Activated CD4-positive, alpha-beta T cell treated with anti-CD3 and anti-CD28 coated beads, Interleukin-2, amount 10 ng/mL, durations not matched to agents 24 days and 14 days (primary cell): ENCODE data around the gene TSHZ2. TPM values are rescaled to one million over a fixed set of nuclear protein-coding genes. Genes with fewer than 3 reads are reported as not detected.

Source experiments
- DNase-seq: peaks from one replicate; pipeline ENCODE4 v3.0.0; 2022
- H3K27ac Mint-ChIP-seq: one replicate; pipeline ENCODE4 v1.8.0; 2022; ENCODE audit warnings: mild to moderate bottlenecking, mixed read lengths
- H3K27me3 Mint-ChIP-seq: one replicate; pipeline ENCODE4 v1.8.0; 2022; ENCODE audit warnings: mixed read lengths
- H3K36me3 Mint-ChIP-seq: one replicate; pipeline ENCODE4 v1.8.0; 2022; ENCODE audit warnings: low read depth, mild to moderate bottlenecking, mixed read lengths
- H3K4me1 Mint-ChIP-seq: one replicate; pipeline ENCODE4 v1.8.0; 2021; ENCODE audit warnings: mixed read lengths
- H3K4me3 Mint-ChIP-seq: one replicate; pipeline ENCODE4 v1.8.0; 2022; ENCODE audit warnings: mild to moderate bottlenecking, moderate library complexity, mixed read lengths
- H3K9me3 Mint-ChIP-seq: one replicate; pipeline ENCODE4 v1.8.0; 2021; ENCODE audit warnings: mixed read lengths
- intact Hi-C: fragments of 100-400 bp; cut with micrococcal nuclease; formaldehyde crosslinking; loops from one replicate; pipeline ENCODE4 v1.15.1; 2023
- total RNA-seq: library from RNA; stranded (reverse); gene quantifications from 2 replicates; pipeline ENCODE4 v1.2.3, GENCODE V29; 2022

Gene TSHZ2
- total RNA-seq, 1 donor from 2014 or later = 29.5 TPM

GRCh38 chr20:53074811-53075314 is 102.7 kb downstream of the TSHZ2 start:
- DNase-seq = no peak
- Mint-ChIP-seq H3K27me3 (no peaks in the 10 kb centered on the region), H3K36me3 (peaks cover 13% of the 10 kb centered on the region), H3K4me1 (peaks cover 38% of the 10 kb centered on the region), H3K4me3 (no peak overlapping the region), H3K27ac (no peak overlapping the region), H3K9me3 (peaks cover 11% of the 10 kb centered on the region)
- intact Hi-C loops = loop anchor here (5.0 to 10.0 kb wide), 4 partner anchors 127 to 770 kb away; no protein-coding TSS in a partner anchor

- intact Hi-C loops = loop anchor here (1.0 to 10.0 kb wide), 4 partner anchors 53 to 772 kb away; no protein-coding TSS in a partner anchor
- Mint-ChIP-seq H3K4me3 (no peak overlapping the region), H3K36me3 (peaks cover 20% of the 10 kb centered on the region)
These were observed 104.5 kb downstream of the TSHZ2 start for GRCh38 chr20:53076668-53077067.

GRCh38 chr20:53077373-53078205 is 105.4 kb downstream of the TSHZ2 start:
- intact Hi-C loops = loop anchor here (1.0 to 10.0 kb wide), 8 partner anchors 7 to 773 kb away; no protein-coding TSS in a partner anchor
- H3K4me1 Mint-ChIP-seq = peaks cover 37% of the 10 kb centered on the region
- no peaks in the 10 kb centered on the region for H3K27me3 Mint-ChIP-seq
- peak; percentile 68 for DNase-seq
- no peak overlapping the region for H3K27ac Mint-ChIP-seq
- H3K36me3 Mint-ChIP-seq = peaks cover 20% of the 10 kb centered on the region
- peaks cover 11% of the 10 kb centered on the region for H3K9me3 Mint-ChIP-seq
- no peak overlapping the region for H3K4me3 Mint-ChIP-seq

More at GRCh38 chr20:53076668-53077067, 104.5 kb downstream of the TSHZ2 start:
- H3K4me1 Mint-ChIP-seq = peaks cover 39% of the 10 kb centered on the region
- H3K27me3 Mint-ChIP-seq = no peaks in the 10 kb centered on the region
- no peak overlapping the region for H3K27ac Mint-ChIP-seq
- peaks cover 11% of the 10 kb centered on the region for H3K9me3 Mint-ChIP-seq
- DNase-seq = no peak

GRCh38 chr20:53078761-53079160 is 106.6 kb downstream of the TSHZ2 start:
- Mint-ChIP-seq H3K4me3 (no peak overlapping the region), H3K9me3 (peaks cover 5% of the 10 kb centered on the region), H3K27ac (no peak overlapping the region), H3K4me1 (peaks cover 31% of the 10 kb centered on the region), H3K36me3 (peaks cover 17% of the 10 kb centered on the region), H3K27me3 (no peaks in the 10 kb centered on the region)
- intact Hi-C loops = loop anchor here (1.0 to 10.0 kb wide), 7 partner anchors 8 to 774 kb away; no protein-coding TSS in a partner anchor
- DNase-seq = no peak

GRCh38 chr20:53079261-53079691 is 107.1 kb downstream of the TSHZ2 start:
- Mint-ChIP-seq H3K4me1 (peaks cover 25% of the 10 kb centered on the region), H3K36me3 (peaks cover 12% of the 10 kb centered on the region), H3K27me3 (no peaks in the 10 kb centered on the region), H3K27ac (no peak overlapping the region), H3K9me3 (no peaks in the 10 kb centered on the region), H3K4me3 (no peak overlapping the region)
- intact Hi-C loops = loop anchor here (2.0 to 10.0 kb wide), 4 partner anchors 138 to 774 kb away; no protein-coding TSS in a partner anchor
- DNase-seq = no peak

GRCh38 chr20:53079828-53080686 is 107.9 kb downstream of the TSHZ2 start:
- H3K9me3 Mint-ChIP-seq = no peaks in the 10 kb centered on the region

GRCh38 chr20:53080687-53080962 is 108.5 kb downstream of the TSHZ2 start:
- Mint-ChIP-seq H3K4me3 (no peak overlapping the region), H3K27me3 (no peaks in the 10 kb centered on the region), H3K27ac (peak overlapping the region; percentile 63), H3K4me1 (peaks cover 32% of the 10 kb centered on the region), H3K9me3 (no peaks in the 10 kb centered on the region), H3K36me3 (peaks cover 11% of the 10 kb centered on the region)
- intact Hi-C loops = no loop called here
- no peak for DNase-seq

More at GRCh38 chr20:53079828-53080686, 107.9 kb downstream of the TSHZ2 start:
- Mint-ChIP-seq H3K27me3 (no peaks in the 10 kb centered on the region), H3K4me3 (peak overlapping the region; percentile 6), H3K36me3 (peaks cover 11% of the 10 kb centered on the region), H3K27ac (peak overlapping the region; percentile 63), H3K4me1 (peaks cover 26% of the 10 kb centered on the region)
- DNase-seq = no peak
- intact Hi-C loops = loop anchor here (2.0 to 10.0 kb wide), 4 partner anchors 137 to 775 kb away; no protein-coding TSS in a partner anchor

- DNase-seq = peak; percentile 77
- peaks cover 11% of the 10 kb centered on the region for H3K36me3 Mint-ChIP-seq
- H3K9me3 Mint-ChIP-seq = no peaks in the 10 kb centered on the region
- intact Hi-C loops = no loop called here
- peak overlapping the region; percentile 80 for H3K27ac Mint-ChIP-seq
- H3K4me3 Mint-ChIP-seq = peak overlapping the region; percentile 53
- no peaks in the 10 kb centered on the region for H3K27me3 Mint-ChIP-seq
- H3K4me1 Mint-ChIP-seq = peaks cover 33% of the 10 kb centered on the region
These were observed 109.1 kb downstream of the TSHZ2 start for GRCh38 chr20:53080969-53081871.

GRCh38 chr20:53081916-53082863 is 110.0 kb downstream of the TSHZ2 start:
- Mint-ChIP-seq H3K27me3 (no peaks in the 10 kb centered on the region), H3K36me3 (peaks cover 16% of the 10 kb centered on the region), H3K9me3 (peaks cover 4% of the 10 kb centered on the region), H3K4me3 (peak overlapping the region; percentile 1), H3K27ac (peak overlapping the region; percentile 80), H3K4me1 (peaks cover 37% of the 10 kb centered on the region)
- intact Hi-C loops = no loop called here
- no peak for DNase-seq

GRCh38 chr20:53083411-53083810 is 111.3 kb downstream of the TSHZ2 start:
- Mint-ChIP-seq H3K4me3 (no peak overlapping the region), H3K27me3 (no peaks in the 10 kb centered on the region), H3K36me3 (peaks cover 20% of the 10 kb centered on the region), H3K4me1 (peaks cover 42% of the 10 kb centered on the region), H3K9me3 (peaks cover 10% of the 10 kb centered on the region), H3K27ac (no peak overlapping the region)
- intact Hi-C loops = no loop called here
- no peak for DNase-seq

GRCh38 chr20:53084408-53084997 is 112.3 kb downstream of the TSHZ2 start:
- Mint-ChIP-seq H3K9me3 (peaks cover 13% of the 10 kb centered on the region), H3K27ac (no peak overlapping the region), H3K36me3 (peaks cover 20% of the 10 kb centered on the region), H3K27me3 (no peaks in the 10 kb centered on the region), H3K4me3 (no peak overlapping the region), H3K4me1 (peaks cover 43% of the 10 kb centered on the region)
- no peak for DNase-seq
- intact Hi-C loops = no loop called here

GRCh38 chr20:53085720-53086119 is 113.6 kb downstream of the TSHZ2 start:
- DNase-seq = no peak
- Mint-ChIP-seq H3K4me3 (no peak overlapping the region), H3K9me3 (peaks cover 13% of the 10 kb centered on the region), H3K27me3 (no peaks in the 10 kb centered on the region), H3K4me1 (peaks cover 36% of the 10 kb centered on the region), H3K36me3 (peaks cover 19% of the 10 kb centered on the region), H3K27ac (no peak overlapping the region)
- intact Hi-C loops = no loop called here
